ENCODE results near the gene WDR47. TPM values are rescaled to one million over a fixed set of nuclear protein-coding genes. Genes with fewer than 3 reads are reported as not detected.

Gene WDR47
- total RNA-seq, 2 experiments from 2014 or later, result 16.2 to 18.7 TPM

DNA sequence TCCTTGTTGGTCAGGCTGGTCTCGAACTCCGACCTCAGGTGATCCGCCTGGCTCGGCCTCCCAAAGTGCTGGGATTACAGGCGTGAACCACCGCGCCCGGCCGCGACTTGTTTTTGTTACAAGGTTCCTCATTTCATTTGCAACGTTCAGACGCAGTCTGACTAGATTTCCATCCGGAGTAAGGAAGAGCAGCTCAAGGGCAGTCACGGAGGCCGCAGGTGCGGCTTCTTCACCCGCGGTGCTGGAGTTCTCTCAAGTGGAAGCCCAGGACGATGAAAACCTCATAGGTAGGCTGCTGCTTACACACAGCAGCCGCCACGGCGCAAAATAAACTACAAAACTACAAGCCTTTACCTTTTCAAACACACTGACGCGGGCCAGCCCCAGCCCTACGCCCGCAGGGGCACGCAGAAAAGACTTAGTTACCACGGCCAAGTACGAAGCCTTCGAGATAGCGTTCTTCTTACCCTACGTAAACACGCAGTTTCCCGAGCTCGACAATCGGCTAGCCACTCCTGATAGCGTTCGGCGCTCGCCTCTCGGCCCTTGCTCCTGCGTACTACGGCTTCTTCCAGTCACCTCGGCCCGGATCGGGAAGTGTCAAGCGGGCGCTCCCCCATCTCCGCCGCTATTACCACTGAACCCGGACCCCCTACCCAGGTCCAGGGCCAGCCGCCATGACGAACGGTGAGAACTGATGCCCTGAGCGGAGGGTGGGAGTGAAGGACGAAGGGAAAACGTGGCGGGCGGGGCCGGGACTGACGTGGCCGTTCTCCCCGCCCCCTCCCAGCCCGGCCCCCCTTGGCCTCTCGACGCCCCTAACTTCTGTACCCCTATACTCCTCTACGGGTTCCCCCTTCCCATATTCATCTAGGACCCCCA lies 48.5 kb upstream of the WDR47 start, which contains the start of gene TMEM167B:
Gene TMEM167B (plus strand): TSS at position 569 of the 882 bp plus-strand sequence. CDS start 109 bp downstream, at position 678.
- Mint-ChIP-seq H3K4me3 (peak within 1 kb of the TSS; percentile 97), H3K36me3 (ENCODE audit: low read depth) (peaks cover 46% of the 10 kb centered on the region), H3K9me3 (no peaks in the 10 kb centered on the region), H3K4me1 (ENCODE audit: low read depth) (peaks cover 44% of the 10 kb centered on the region), H3K27ac (peak within 1 kb of the TSS; percentile 94), H3K27me3 (no peaks in the 10 kb centered on the region)
- ChIA-PET POLR2A (interaction anchor here (0.6 to 4.6 kb wide), 20 partner anchors 8 to 944 kb away, joined by 3 to 112 read pairs (median 6); partner anchors contain the start of genes ATXN7L2, CLCC1, ELAPOR1 and HENMT1), CTCF (interaction anchor here (2.3 to 4.2 kb wide), 3 partner anchors 10 to 23 kb away, joined by 6 to 32 read pairs (median 26); partner anchors contain the start of genes ELAPOR1 and TAF13)
- Histone ChIP-seq H3K9me3 (ENCODE audit: control insufficient read depth in 1 of 2, insufficient read depth in 1 of 2, low read length in 2 of 2) (peaks cover 0 to 14% of the 10 kb centered on the region in 2 experiments), H3K27ac (ENCODE audit: low read depth in 1 of 2, low read length in 2 of 2) (peak within 1 kb of the TSS; percentile 84 to 98), H3K4me3 (ENCODE audit: low read length) (peak within 1 kb of the TSS; percentile 98), H3K4me1 (ENCODE audit: insufficient read depth, low read length) (peaks cover 27% of the 10 kb centered on the region), H3K27me3 (ENCODE audit: control insufficient read depth in 1 of 2, insufficient read depth in 2 of 2, low read length in 2 of 2) (no peaks in the 10 kb centered on the region), H3K36me3 (ENCODE audit: insufficient read depth, low read length) (peaks cover 23% of the 10 kb centered on the region)
- intact Hi-C loops (cut with DNase I, micrococcal nuclease), result loop anchor here (1.0 to 5.0 kb wide), 7 partner anchors 10 to 337 kb away; partner anchors contain the start of genes TAF13 (in 2 of the 2), WDR47 (in 2 of the 2), CLCC1 (in 1 of the 2) and PSMA5 (in 1 of the 2)
- ATAC-seq (ENCODE audit: poor library complexity), result peak; percentile 86
- peak; percentile 76 to 94 (median 82) for DNase-seq
- TF ChIP-seq, protein P1, sequence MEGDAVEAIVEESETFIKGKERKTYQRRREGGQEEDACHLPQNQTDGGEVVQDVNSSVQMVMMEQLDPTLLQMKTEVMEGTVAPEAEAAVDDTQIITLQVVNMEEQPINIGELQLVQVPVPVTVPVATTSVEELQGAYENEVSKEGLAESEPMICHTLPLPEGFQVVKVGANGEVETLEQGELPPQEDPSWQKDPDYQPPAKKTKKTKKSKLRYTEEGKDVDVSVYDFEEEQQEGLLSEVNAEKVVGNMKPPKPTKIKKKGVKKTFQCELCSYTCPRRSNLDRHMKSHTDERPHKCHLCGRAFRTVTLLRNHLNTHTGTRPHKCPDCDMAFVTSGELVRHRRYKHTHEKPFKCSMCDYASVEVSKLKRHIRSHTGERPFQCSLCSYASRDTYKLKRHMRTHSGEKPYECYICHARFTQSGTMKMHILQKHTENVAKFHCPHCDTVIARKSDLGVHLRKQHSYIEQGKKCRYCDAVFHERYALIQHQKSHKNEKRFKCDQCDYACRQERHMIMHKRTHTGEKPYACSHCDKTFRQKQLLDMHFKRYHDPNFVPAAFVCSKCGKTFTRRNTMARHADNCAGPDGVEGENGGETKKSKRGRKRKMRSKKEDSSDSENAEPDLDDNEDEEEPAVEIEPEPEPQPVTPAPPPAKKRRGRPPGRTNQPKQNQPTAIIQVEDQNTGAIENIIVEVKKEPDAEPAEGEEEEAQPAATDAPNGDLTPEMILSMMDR (IDR thresholded peaks at IDR 0.05), result no peak

DNA sequence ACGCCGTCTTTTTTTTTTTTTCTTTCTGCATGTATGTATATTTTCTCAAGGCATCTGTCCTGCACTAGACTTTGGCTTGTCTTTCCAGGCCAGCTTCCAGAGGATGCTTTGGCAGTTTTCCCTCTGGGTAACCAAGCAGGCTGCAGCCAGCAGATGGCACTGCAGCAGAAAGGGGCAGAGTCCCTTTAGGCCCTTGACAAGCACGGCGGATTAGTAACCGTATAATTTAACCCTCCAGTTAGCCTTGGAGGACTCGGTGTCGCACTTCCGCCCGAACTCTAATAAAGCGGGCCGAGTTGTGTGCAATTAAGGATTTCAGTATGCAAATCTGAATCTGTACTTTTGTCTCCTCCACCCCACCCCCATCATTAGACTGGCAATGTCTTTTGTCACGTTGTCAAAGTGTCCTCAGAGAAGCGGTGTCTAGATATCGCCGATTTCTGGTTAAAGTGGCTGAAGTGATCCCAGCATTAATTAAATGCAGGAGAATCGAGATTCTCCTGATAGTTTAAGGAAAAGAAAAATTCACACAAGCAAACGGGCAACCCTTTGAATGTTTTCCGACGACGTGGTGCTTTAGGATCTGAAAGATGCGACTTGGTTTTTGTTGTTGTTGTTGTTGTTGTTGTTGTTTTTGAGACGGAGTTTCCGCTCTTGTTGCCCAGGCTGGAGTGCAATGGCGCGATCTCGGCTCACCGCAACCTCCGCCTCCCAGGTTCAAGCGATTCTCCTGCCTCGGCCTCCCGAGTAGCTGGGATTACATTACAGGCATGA lies 47.5 kb upstream of the WDR47 start:
- CTCF ChIA-PET, result interaction anchor here (0.9 to 4.2 kb wide), 3 partner anchors 11 to 24 kb away, joined by 3 to 32 read pairs (median 26); partner anchors contain the start of gene ELAPOR1
- peaks cover 27% of the 10 kb centered on the region for H3K4me1 ChIP-seq (ENCODE audit: insufficient read depth, low read length)
- Mint-ChIP-seq H3K4me3 (peak overlapping the region; percentile 97), H3K27ac (peak overlapping the region; percentile 94), H3K4me1 (ENCODE audit: low read depth) (peaks cover 36% of the 10 kb centered on the region), H3K27me3 (no peaks in the 10 kb centered on the region), H3K36me3 (ENCODE audit: low read depth) (peaks cover 36% of the 10 kb centered on the region), H3K9me3 (no peaks in the 10 kb centered on the region)
- intact Hi-C loops (cut with DNase I, micrococcal nuclease), result loop anchor here (1.0 to 5.0 kb wide), 7 partner anchors 11 to 338 kb away; partner anchors contain the start of genes TAF13 (in 2 of the 2), WDR47 (in 2 of the 2), CLCC1 (in 1 of the 2) and PSMA5 (in 1 of the 2)
- peak overlapping the region; percentile 98 for H3K4me3 ChIP-seq (ENCODE audit: low read length)
- TF ChIP-seq, protein P1 (IDR thresholded peaks at IDR 0.05), result peak; percentile 13
- H3K27me3 ChIP-seq (ENCODE audit: control insufficient read depth in 1 of 2, insufficient read depth in 2 of 2, low read length in 2 of 2), result no peaks in the 10 kb centered on the region
- peaks cover 0 to 14% of the 10 kb centered on the region in 2 experiments for H3K9me3 ChIP-seq (ENCODE audit: control insufficient read depth in 1 of 2, insufficient read depth in 1 of 2, low read length in 2 of 2)
- peaks cover 18% of the 10 kb centered on the region for H3K36me3 ChIP-seq (ENCODE audit: insufficient read depth, low read length)
- peak in 6 of 14 experiments; percentile 22 to 60 (median 46) for DNase-seq
- no peak overlapping the region for H3K27ac ChIP-seq (ENCODE audit: low read depth in 1 of 2, low read length in 2 of 2)
- POLR2A ChIA-PET, result interaction anchor here (0.9 to 4.6 kb wide), 12 partner anchors 10 to 428 kb away, joined by 3 to 112 read pairs (median 8); partner anchors contain the start of genes ATXN7L2, CLCC1, ELAPOR1 and HENMT1
- ATAC-seq (ENCODE audit: poor library complexity), result no peak

All from CD4-positive, alpha-beta T cell (primary cell).